Fibroblast of lung (primary cell): Measurements from ENCODE around the gene MEMO1.

Experiments used
- EZH2 ChIP-seq: IDR thresholded peaks from 2 replicates; pipeline ENCODE4 v1.5.1; 2012; ENCODE audit warnings: low read length, control low read depth, mild to moderate bottlenecking; ENCODE audit errors: missing control alignments
- TF ChIP-seq, protein P1 (sequence below), 2 donors: IDR thresholded peaks in 1 of 2; conservative IDR thresholded peaks in 1 of 2; 1 replicate in 1 of 2; 2 replicates in 1 of 2; pipeline ENCODE4 v1.5.1; 2011 to 2012; ENCODE audit warnings: low read length in 2 of 2, control low read depth in 1 of 2, inconsistent platforms in 1 of 2, low read depth in 1 of 2, mild to moderate bottlenecking in 1 of 2

GRCh38 chr2:32058130-32058529 is 47.3 kb upstream of the MEMO1 start:
- TF ChIP-seq, protein P1, sequence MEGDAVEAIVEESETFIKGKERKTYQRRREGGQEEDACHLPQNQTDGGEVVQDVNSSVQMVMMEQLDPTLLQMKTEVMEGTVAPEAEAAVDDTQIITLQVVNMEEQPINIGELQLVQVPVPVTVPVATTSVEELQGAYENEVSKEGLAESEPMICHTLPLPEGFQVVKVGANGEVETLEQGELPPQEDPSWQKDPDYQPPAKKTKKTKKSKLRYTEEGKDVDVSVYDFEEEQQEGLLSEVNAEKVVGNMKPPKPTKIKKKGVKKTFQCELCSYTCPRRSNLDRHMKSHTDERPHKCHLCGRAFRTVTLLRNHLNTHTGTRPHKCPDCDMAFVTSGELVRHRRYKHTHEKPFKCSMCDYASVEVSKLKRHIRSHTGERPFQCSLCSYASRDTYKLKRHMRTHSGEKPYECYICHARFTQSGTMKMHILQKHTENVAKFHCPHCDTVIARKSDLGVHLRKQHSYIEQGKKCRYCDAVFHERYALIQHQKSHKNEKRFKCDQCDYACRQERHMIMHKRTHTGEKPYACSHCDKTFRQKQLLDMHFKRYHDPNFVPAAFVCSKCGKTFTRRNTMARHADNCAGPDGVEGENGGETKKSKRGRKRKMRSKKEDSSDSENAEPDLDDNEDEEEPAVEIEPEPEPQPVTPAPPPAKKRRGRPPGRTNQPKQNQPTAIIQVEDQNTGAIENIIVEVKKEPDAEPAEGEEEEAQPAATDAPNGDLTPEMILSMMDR (conservative IDR thresholded peaks at IDR 0.05 in 1 of 2, IDR thresholded peaks at IDR 0.05 in 1 of 2; ENCODE audit: low read depth in 1 of 2, low read length in 2 of 2): no peak
- no peak for TF ChIP-seq EZH2
